LNCAP (cell line): ENCODE data around the gene PRICKLE1.

Experiments
- CTCF ChIP-seq: fragments of 450-650 bp; IDR thresholded peaks from 2 replicates; pipeline ENCODE4 v1.5.1; 2017; ENCODE audit warnings: mild to moderate bottlenecking

The PRICKLE1 gene

GRCh38 chr12:42468341-42468821 lies 121.2 kb downstream of the PRICKLE1 start:
- TF ChIP-seq CTCF: no peak

DNA sequence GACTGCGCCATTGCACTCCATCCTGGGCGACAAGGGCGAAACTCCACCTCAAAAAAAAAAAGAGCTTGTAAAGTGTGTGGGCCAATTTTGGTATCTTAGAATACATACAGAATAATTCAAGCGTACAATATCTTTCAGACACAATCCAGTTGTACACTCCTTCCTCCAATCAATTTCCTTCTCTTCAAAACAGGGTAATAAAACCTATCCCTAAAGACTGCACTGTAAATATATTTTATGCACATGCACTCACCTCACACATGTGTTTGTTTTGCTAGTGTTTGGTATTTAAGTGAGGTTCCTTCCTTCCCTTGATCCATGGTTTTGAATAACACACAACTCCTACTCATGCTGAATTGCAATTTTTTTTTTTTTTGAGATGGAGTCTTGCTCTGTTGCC lies 125.9 kb downstream of the PRICKLE1 start:
- no peak for TF ChIP-seq CTCF

DNA sequence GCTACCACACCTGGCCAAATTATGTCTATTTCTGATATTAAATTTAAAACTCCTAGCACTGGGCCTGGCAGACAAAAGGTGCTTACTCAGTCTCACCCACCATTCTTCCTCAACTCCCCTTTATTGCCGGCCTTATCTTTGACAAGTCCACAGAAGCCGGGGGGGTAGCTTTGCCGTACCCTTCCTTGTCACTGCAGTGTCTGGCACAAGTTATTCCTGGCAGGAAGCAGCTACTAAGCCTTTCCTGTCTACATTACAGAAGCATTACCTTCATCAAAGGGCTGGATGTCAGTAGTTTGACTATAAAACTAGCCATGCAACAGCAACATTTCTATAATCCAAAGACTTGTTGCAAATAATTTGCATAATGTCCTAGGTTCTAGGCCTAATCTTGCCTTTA lies 127.1 kb downstream of the PRICKLE1 start:
- no peak for TF ChIP-seq CTCF

GRCh38 chr12:42459336-42459847 lies 130.2 kb downstream of the PRICKLE1 start:
- TF ChIP-seq CTCF: no peak

- TF ChIP-seq CTCF: no peak
These were observed 131.0 kb downstream of the PRICKLE1 start for GRCh38 chr12:42458575-42458974.

- no peak for TF ChIP-seq CTCF
These were observed 139.3 kb downstream of the PRICKLE1 start for GRCh38 chr12:42450248-42450647.

- no peak for TF ChIP-seq CTCF
These were observed 140.7 kb downstream of the PRICKLE1 start for GRCh38 chr12:42448841-42449240.

DNA sequence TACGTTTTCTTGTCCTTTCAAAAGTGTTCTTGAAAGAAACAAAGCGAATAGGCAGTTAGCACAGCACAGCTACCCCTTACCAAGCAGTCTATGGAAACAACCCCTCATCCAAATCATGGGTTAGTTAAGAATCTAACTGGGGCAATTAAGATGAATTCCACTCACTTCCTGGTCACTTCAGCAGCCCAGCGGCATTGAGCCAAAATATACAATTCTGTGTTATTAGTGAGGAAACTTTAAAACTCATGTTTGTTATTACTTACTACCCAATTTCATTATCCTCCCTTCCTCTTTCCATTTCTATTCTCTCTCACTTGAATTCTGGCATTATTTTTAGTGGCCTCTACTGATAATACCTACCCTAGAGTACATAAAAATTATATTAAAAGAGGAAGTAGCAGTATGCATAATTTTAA lies 142.2 kb downstream of the PRICKLE1 start:
- TF ChIP-seq CTCF: no peak
